GM23338 (cell line): Measurements from ENCODE around the gene PIGH. TPM values are rescaled to one million over a fixed set of nuclear protein-coding genes. Genes with fewer than 3 reads are reported as not detected.

Source experiments
- ATAC-seq: fragments of 200-7000 bp; cut with Tn5 transposase; 3 replicates; pipeline ENCODE4 v1.9.1; 2020
- DNase-seq: peaks from one replicate; pipeline ENCODE4 v3.0.0-alpha.2; 2015; ENCODE audit warnings: low spot score
- H2AFZ ChIP-seq: fragments of 200-600 bp; sonication (generic); 2 replicates; pipeline ENCODE4 v1.8.0; 2016; ENCODE audit warnings: antibody characterized with exemption, mild to moderate bottlenecking, moderate library complexity
- H3F3A ChIP-seq: fragments of 200-600 bp; sonication (generic); replicated peaks from 2 replicates; pipeline ENCODE4 v1.8.0; 2017; ENCODE audit warnings: antibody characterized with exemption, mixed run types, low read depth
- H3K27ac ChIP-seq: fragments of 200-600 bp; sonication (generic); 2 replicates; pipeline ENCODE4 v1.6.1; 2016; ENCODE audit warnings: low read depth
- H3K27me3 ChIP-seq: fragments of 200-600 bp; sonication (generic); 2 replicates; pipeline ENCODE4 v1.8.0; 2016; ENCODE audit warnings: mild to moderate bottlenecking, mixed run types, moderate library complexity; ENCODE audit not compliant: insufficient read depth
- H3K36me3 ChIP-seq: fragments of 200-600 bp; sonication (generic); 2 replicates; pipeline ENCODE4 v1.8.0; 2016; ENCODE audit warnings: mild to moderate bottlenecking; ENCODE audit not compliant: insufficient read depth
- H3K4me1 ChIP-seq: fragments of 200-600 bp; sonication (generic); 2 replicates; pipeline ENCODE4 v1.8.0; 2016; ENCODE audit warnings: mild to moderate bottlenecking, moderate library complexity; ENCODE audit not compliant: insufficient read depth
- H3K4me2 ChIP-seq: fragments of 200-600 bp; sonication (generic); 2 replicates; pipeline ENCODE4 v1.7.1; 2017; ENCODE audit warnings: mixed run types
- H3K4me3 ChIP-seq: fragments of 200-600 bp; sonication (generic); 2 replicates; pipeline ENCODE4 v1.6.1; 2016; ENCODE audit warnings: mixed run types
- H3K79me2 ChIP-seq: fragments of 200-600 bp; sonication (generic); replicated peaks from 2 replicates; pipeline ENCODE4 v1.8.0; 2017; ENCODE audit warnings: mild to moderate bottlenecking; ENCODE audit not compliant: insufficient read depth
- H3K9me2 ChIP-seq: fragments of 200-600 bp; sonication (generic); 2 replicates; pipeline ENCODE4 v1.8.0; 2017; ENCODE audit not compliant: insufficient read depth
- H4K20me1 ChIP-seq: fragments of 200-600 bp; sonication (generic); replicated peaks from 2 replicates; pipeline ENCODE4 v1.8.0; 2017; ENCODE audit warnings: mild to moderate bottlenecking; ENCODE audit not compliant: insufficient read depth
- H3K27ac Mint-ChIP-seq: 2 replicates; pipeline ENCODE4 v1.8.0; 2020; ENCODE audit warnings: inconsistent platforms, mild to moderate bottlenecking, moderate library complexity, mixed read lengths
- H3K27me3 Mint-ChIP-seq: 3 replicates; pipeline ENCODE4 v1.8.0; 2022; ENCODE audit warnings: low read depth, mild to moderate bottlenecking, moderate library complexity, mixed read lengths, inconsistent platforms; ENCODE audit not compliant: insufficient read depth, poor library complexity
- H3K36me3 Mint-ChIP-seq: 3 replicates; pipeline ENCODE4 v1.8.0; 2021; ENCODE audit warnings: low read depth, mild to moderate bottlenecking, inconsistent platforms, moderate library complexity, mixed read lengths
- H3K4me1 Mint-ChIP-seq: 3 replicates; pipeline ENCODE4 v1.8.0; 2020; ENCODE audit warnings: mild to moderate bottlenecking, inconsistent platforms, mixed read lengths
- H3K4me3 Mint-ChIP-seq: 3 replicates; pipeline ENCODE4 v1.8.0; 2021; ENCODE audit warnings: moderate library complexity, mild to moderate bottlenecking, inconsistent platforms, mixed read lengths
- H3K9me3 Mint-ChIP-seq: 3 replicates; pipeline ENCODE4 v1.8.0; 2020; ENCODE audit warnings: moderate library complexity, mild to moderate bottlenecking, inconsistent platforms, mixed read lengths
- CREB1 ChIP-seq: fragments of 250-450 bp; sonication (Bioruptor Pico); IDR thresholded peaks from 2 replicates; pipeline ENCODE4 v1.5.0; 2020; ENCODE audit warnings: low read depth, mild to moderate bottlenecking, moderate library complexity
- CTCF ChIP-seq, 2 experiments: fragments of 200-600 bp in 1 of 2; sonication (generic) in 1 of 2; conservative IDR thresholded peaks; 2 replicates each; pipeline versions ENCODE4 v1.5.1 to v1.6.1; 2016 to 2017; ENCODE audit warnings: antibody characterized with exemption in 2 of 2, low read depth in 2 of 2, mild to moderate bottlenecking in 2 of 2, moderate library complexity in 1 of 2
- ETS1 ChIP-seq: IDR thresholded peaks from 2 replicates; pipeline ENCODE4 v1.6.1; 2016; ENCODE audit warnings: antibody characterized with exemption
- EZH2 ChIP-seq: fragments of 200-600 bp; sonication (generic); IDR thresholded peaks from one replicate; pipeline ENCODE4 v1.8.0; 2017; ENCODE audit warnings: antibody characterized with exemption, mild to moderate bottlenecking, low read depth; ENCODE audit not compliant: unreplicated experiment
- EZH2phosphoT487 ChIP-seq: fragments of 200-600 bp; sonication (generic); IDR thresholded peaks from one replicate; pipeline ENCODE4 v1.8.1; 2018; ENCODE audit warnings: antibody characterized with exemption; ENCODE audit not compliant: unreplicated experiment
- JUNB ChIP-seq: IDR thresholded peaks from one replicate; pipeline ENCODE4 v1.6.1; 2016; ENCODE audit warnings: antibody characterized with exemption; ENCODE audit not compliant: unreplicated experiment
- NANOG ChIP-seq: IDR thresholded peaks from 2 replicates; pipeline ENCODE4 v1.6.1; 2016; ENCODE audit warnings: antibody characterized with exemption, borderline replicate concordance
- POLR2AphosphoS5 ChIP-seq: IDR thresholded peaks from 2 replicates; pipeline ENCODE4 v1.6.1; 2016; ENCODE audit warnings: antibody characterized with exemption, low read depth
- STAT1 ChIP-seq: IDR thresholded peaks from one replicate; pipeline ENCODE4 v1.6.1; 2016; ENCODE audit warnings: antibody characterized with exemption; ENCODE audit not compliant: unreplicated experiment
- ZNF114 ChIP-seq: fragments of 250-450 bp; sonication (Bioruptor Pico); IDR thresholded peaks from 2 replicates; pipeline ENCODE4 v1.5.0; 2020; ENCODE audit warnings: mild to moderate bottlenecking, moderate library complexity
- ZNF331 ChIP-seq: fragments of 250-450 bp; sonication (Bioruptor Pico); IDR thresholded peaks from 2 replicates; pipeline ENCODE4 v1.5.0; 2020; ENCODE audit warnings: low read depth, mild to moderate bottlenecking, moderate library complexity
- ZNF462 ChIP-seq: fragments of 250-450 bp; sonication (Bioruptor Pico); IDR thresholded peaks from 2 replicates; pipeline ENCODE4 v1.5.0; 2020; ENCODE audit warnings: mild to moderate bottlenecking, moderate library complexity
- polyA plus RNA-seq: library from polyadenylated mRNA; unstranded; fragments of >200 nt; fragmentation: Nextera tagmentation; extraction: Ambion mirVana; gene quantifications from 2 replicates; pipeline ENCODE4 v1.2.1, GENCODE V29; 2016
- total RNA-seq: library from RNA; depleted of rRNA; stranded (reverse); fragments of >200 nt; shearing (Covaris generic); gene quantifications from 2 replicates; pipeline ENCODE4 v1.2.3, GENCODE V29; 2014
- TF ChIP-seq, protein P1 (sequence below): IDR thresholded peaks from one replicate; pipeline ENCODE4 v1.6.1; 2018; ENCODE audit warnings: antibody characterized with exemption; ENCODE audit not compliant: unreplicated experiment

The PIGH gene
- total and polyA plus RNA-seq, 2 experiments from 2014 or later: 8.7 to 9.3 TPM

GRCh38 chr14:67610491-67610890 lies 10.4 kb upstream of the PIGH start:
- peaks cover 74% of the 10 kb centered on the region for H3K27me3 Mint-ChIP-seq
- H3K27me3 ChIP-seq: peaks cover 99% of the 10 kb centered on the region

More at GRCh38 chr14:67610491-67610890, 10.4 kb upstream of the PIGH start:
- H3K4me3 Mint-ChIP-seq: no peak overlapping the region
- Histone ChIP-seq H3K4me2 (no peak overlapping the region), H3K27ac (no peak overlapping the region), H3K4me1 (peaks cover 14% of the 10 kb centered on the region; the same call in 1 of the 2 replicates), H3F3A (no peaks in the 10 kb centered on the region), H2AFZ (no peak overlapping the region), H3K9me2 (no peaks in the 10 kb centered on the region), H4K20me1 (no peaks in the 10 kb centered on the region; the same call in 1 of the 2 replicates), H3K36me3 (no peaks in the 10 kb centered on the region), H3K4me3 (no peak overlapping the region), H3K79me2 (no peaks in the 10 kb centered on the region)
- ATAC-seq (no peak), DNase-seq (no peak)
- no peaks in the 10 kb centered on the region for H3K9me3 Mint-ChIP-seq
- H3K4me1 Mint-ChIP-seq: peaks cover 20% of the 10 kb centered on the region
- H3K27ac Mint-ChIP-seq: no peak overlapping the region
- no peak for TF ChIP-seq EZH2
- no peak for TF ChIP-seq POLR2AphosphoS5
- TF ChIP-seq JUNB: no peak
- TF ChIP-seq CREB1 (CRISPR knock-in tag): no peak
- no peak for TF ChIP-seq NANOG
- no peak for TF ChIP-seq EZH2phosphoT487
- no peak for TF ChIP-seq ZNF331 (CRISPR knock-in tag)
- no peak for TF ChIP-seq STAT1
- TF ChIP-seq, protein P1, sequence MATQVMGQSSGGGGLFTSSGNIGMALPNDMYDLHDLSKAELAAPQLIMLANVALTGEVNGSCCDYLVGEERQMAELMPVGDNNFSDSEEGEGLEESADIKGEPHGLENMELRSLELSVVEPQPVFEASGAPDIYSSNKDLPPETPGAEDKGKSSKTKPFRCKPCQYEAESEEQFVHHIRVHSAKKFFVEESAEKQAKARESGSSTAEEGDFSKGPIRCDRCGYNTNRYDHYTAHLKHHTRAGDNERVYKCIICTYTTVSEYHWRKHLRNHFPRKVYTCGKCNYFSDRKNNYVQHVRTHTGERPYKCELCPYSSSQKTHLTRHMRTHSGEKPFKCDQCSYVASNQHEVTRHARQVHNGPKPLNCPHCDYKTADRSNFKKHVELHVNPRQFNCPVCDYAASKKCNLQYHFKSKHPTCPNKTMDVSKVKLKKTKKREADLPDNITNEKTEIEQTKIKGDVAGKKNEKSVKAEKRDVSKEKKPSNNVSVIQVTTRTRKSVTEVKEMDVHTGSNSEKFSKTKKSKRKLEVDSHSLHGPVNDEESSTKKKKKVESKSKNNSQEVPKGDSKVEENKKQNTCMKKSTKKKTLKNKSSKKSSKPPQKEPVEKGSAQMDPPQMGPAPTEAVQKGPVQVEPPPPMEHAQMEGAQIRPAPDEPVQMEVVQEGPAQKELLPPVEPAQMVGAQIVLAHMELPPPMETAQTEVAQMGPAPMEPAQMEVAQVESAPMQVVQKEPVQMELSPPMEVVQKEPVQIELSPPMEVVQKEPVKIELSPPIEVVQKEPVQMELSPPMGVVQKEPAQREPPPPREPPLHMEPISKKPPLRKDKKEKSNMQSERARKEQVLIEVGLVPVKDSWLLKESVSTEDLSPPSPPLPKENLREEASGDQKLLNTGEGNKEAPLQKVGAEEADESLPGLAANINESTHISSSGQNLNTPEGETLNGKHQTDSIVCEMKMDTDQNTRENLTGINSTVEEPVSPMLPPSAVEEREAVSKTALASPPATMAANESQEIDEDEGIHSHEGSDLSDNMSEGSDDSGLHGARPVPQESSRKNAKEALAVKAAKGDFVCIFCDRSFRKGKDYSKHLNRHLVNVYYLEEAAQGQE: no peak
- TF ChIP-seq ZNF462 (CRISPR knock-in tag): no peak
- TF ChIP-seq ZNF114 (CRISPR knock-in tag): no peak
- TF ChIP-seq ETS1: no peak
- no peak for TF ChIP-seq CTCF (conservative IDR thresholded peaks at IDR 0.05; ENCODE audit: low read depth in 2 of 2)
- no peaks in the 10 kb centered on the region for H3K36me3 Mint-ChIP-seq
